Gastrocnemius medialis (tissue), 4 donors: ENCODE measurements around the gene PTPRCAP.

Experiments used
- CTCF ChIP-seq, 5 experiments: fragments of 450-650 bp in 3 of 5; fragments of 200-600 bp in 2 of 5; sonication (generic) in 2 of 5; IDR thresholded peaks in 4 of 5; conservative IDR thresholded peaks in 1 of 5; 1 replicate in 4 of 5; 2 replicates in 1 of 5; pipeline ENCODE4 v1.5.1; 2016 to 2019; ENCODE audit warnings: antibody characterized with exemption in 5 of 5, mild to moderate bottlenecking in 3 of 5, moderate library complexity in 3 of 5
- POLR2A ChIP-seq, 2 donors: fragments of 450-650 bp; IDR thresholded peaks; one replicate each; pipeline ENCODE4 v1.6.1; 2017; ENCODE audit warnings: antibody characterized with exemption in 2 of 2, mild to moderate bottlenecking in 2 of 2, moderate library complexity in 2 of 2

DNA sequence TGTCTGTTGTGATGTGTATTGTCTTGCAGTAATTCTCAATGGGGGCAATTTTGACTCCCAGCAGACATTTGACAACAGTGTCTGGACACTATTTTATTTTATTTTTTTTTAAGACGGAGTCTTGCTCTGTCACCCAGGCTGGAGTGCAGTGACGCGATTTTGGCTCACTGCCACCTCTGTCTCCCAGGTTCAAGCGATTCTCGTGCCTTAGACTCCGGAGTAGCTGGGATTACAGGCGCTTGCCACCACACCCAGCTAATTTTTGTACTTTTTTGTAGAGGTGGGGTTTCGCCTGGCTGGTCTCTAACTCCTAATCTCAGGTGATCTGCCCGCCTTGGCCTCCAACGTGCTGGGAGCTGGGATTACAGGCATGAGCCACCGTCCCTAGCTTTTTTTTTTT, 7.8 kb downstream of the PTPRCAP start:
- TF ChIP-seq CTCF (IDR thresholded peaks at IDR 0.05 in 4 of 5, conservative IDR thresholded peaks at IDR 0.05 in 1 of 5) (no peak), POLR2A (IDR thresholded peaks at IDR 0.05) (no peak)
